Measurements from ENCODE around the gene MDM2. TPM values are rescaled to one million over a fixed set of nuclear protein-coding genes. Genes with fewer than 3 reads are reported as not detected.

MDM2 gene
- total RNA-seq, 1 donor from 2014 or later = 92.9 TPM

DNA sequence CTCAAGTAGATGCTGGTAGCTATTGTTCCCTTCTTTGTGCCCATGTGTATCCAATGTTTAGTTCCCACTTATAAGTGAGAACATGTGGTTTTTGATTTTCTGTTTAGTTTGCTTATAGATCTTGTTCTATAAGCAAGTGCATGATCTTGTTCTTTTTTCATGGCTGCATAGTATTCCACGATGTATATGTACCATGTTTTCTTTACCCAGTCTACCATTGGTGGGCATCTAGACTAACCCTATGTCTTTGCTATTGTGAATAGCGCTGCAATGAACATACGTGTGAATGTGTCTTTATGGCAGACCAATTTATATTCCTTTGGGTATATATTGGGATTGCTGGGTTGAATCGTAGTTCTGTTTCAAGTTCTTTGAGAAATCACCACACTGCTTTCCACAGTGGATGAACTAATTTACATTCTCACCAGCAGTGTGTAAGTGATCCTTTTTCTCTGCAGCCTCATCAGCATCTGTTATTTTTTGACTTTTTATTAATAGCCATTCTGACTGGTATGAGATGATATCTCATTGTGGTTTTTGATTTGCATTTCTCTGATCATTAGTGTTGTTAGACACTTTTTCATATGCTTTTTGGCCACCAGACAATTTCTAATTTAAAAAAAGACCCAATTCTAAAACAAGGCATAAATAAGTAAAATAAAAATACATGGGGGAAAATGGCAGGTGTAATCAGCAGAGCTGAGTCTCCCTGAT, 74.4 kb downstream of the MDM2 start:
- ATAC-seq = no peak

DNA sequence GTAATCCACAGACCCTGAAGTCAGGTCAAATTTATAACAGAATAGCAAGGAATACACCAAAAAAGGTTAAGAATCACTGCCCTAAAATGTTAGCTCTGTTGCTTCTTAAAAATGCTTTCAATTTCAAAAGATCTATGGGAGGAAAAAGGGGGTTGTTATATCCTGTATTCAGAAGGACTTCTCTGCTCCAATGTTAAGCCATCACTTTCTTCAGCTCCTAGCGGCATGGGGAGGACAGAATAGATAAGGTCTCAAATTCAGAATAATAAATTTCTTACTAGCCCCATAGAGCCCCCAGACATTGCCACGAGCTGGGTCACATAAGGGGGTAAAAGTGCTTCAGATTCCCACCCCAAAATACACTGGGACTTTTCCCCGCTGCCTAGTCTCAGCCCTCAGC, 75.2 kb downstream of the MDM2 start:
- no peak for ATAC-seq

DNA sequence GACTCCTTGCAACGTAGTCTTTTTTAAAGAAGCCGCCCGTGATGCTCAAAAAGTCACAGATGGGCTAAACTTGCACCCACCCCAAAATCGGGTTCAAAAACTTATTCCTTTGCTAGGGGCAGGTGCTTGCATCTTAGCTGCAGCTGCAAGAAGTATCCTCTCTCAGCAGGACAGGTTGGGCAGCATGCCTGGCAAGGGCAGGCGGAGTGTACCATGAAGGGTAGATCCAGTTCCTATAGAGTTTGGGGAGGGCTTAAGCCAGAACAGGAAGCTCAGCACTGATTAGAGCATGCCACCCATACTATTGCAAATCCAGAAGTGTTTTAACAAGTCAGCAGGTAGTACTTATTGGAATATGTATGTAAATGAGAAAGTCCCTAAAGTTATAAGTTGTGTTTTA, 76.3 kb downstream of the MDM2 start:
- peak; percentile 84 for ATAC-seq

DNA sequence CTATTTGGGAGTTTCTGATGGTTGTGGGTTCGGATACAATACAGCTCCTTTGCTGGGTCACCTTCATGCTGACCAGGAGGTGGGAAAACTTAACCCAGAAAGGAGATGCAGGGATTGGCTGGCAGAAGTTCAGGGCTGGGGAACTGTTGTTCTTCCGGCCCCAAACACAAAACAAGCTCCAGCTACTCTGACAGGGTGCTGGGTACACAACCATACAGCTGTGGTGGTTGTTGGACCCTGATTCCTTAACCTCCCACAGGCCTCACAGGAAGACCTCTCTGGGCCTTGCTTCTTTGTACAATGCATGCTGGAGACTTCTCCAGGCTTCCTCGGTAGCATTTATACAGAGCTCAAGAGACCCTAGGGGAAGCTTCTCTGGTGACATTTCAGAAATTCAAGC, 77.4 kb downstream of the MDM2 start:
- no peak for ATAC-seq

DNA sequence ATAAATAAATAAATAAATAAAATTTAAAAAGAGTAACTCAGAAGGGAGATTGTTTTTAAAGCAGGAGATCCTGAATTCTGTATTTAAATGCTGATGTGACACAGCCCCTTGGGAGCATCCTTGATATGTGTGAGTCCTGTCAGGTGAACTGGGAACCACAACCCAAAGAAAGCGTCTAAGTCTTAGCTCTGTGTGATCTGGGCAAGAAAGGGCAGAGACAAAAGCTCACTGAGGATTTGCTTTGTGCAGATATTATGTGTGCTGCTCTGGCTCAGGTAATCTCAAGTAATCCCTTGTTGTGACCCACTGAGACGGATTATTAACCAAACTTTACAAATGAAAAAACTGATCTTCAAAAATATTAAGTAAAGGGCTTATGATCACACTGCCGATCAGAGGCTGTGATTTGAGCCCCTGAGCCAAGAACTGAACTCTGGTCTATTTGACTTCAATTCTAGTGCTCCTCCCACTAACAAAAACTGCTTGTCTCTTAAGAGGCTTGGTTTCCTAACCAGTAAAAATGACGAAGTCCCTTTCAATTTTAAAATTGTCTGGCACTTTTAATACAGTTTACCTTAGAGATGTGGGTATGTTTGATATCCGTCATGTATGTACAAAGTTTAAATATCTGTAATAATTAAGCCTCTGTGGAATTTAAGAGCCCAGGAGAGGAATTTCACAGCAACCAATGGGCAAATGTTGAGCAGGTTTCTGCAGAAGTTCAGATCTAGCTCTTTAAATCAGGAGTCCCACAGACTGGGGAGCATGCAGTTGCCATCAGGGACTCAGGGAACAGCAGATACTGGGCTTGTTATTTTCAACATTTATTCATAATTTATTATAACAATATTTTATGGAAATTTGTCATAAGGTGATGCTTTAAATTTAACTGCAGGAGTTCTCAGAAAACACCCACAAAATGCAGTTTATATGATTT, 78.9 kb downstream of the MDM2 start:
- no peak for ATAC-seq

DNA sequence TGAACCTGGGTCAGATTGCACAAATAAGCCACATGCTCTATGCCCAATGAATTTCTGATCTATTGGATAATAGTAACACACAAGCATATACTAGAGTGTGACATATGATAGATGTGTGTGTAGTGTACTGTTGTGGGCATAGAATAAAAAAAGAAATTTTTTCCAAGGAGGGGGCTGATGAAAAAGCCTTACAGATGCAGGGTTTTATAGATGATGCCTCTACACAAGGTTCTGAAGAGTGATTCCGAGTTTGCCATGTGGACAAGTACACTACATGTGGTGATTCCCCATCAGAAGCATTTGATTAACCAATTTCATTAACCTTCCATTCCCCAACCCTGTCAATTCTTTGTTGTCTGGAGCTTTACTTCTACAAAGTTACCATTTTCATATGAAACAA, 79.7 kb downstream of the MDM2 start:
- no peak for ATAC-seq

DNA sequence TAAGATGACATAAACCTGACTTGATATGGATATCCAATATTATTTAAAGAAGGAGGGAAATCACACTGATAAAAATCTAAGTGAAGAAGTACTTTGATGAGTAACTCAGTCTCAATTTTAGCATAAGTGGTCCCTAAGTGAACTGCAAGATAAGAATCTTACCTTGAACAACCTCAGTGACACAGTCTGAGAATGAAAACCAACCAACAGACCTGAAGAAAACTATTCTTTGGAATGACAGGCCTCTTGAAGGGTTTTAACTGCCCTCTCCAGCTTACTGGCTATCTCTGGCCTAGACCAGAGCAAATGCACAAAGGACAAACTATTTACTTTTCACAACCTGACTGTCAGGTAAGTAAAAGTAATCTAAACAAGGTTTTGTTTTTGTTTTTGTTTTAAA, 80.3 kb downstream of the MDM2 start:
- ATAC-seq = no peak

DNA sequence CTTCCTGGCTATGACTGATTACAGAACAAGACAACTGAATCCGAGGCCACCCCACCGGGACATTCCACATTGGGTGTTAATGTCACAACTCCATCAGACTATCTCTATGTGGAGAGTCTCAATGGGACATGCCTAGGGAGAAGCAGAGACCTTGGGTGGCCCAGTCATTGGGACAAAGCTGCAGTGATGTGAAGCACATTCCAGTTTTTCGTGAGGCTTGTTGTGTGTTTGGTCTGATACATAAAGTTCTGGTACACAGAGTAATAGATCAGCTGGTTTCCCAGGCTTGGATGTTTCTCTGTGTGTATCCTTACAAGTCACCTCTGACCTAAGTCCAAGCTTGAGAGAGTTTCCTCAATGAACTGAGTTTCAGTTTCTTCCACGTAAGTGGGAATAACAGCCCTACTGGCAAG, 82.7 kb downstream of the MDM2 start:
- no peak for ATAC-seq

DNA sequence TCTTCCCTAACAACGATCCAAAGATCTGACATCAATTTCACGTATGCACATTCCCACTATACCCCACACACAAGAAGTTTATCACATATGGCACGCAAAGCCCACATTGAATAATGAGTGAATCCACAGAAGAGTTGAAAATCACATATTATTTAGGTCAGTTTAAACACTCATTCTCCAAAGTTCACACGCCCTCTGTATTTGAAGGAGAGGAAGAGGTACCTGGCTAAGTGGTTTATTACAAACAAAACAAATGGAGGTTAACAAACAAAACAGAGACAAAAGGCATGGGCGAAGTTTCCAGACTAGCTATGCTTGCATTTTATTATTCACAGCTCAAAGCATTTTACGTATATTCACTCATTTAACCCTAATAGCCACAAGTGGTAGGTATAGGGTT, 83.2 kb downstream of the MDM2 start:
- no peak for ATAC-seq

DNA sequence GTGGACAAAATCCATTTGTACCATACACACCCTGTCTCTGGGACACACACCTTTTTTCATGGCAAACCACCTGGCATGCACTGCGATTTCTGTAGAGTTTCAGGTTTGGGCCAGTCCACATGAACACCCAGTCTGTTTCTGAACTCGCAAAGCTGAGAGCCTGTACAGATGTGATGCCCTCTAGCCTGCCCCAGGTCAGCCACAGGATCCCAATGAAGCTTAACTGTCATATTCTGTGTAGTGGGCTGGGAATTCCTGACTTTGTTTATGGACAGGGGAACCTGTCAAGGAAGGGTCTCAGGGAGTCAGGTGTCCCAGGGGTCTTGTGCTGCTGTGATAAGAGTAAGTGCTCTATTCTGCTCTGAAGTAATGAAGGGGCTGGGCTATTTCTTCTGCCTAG, 85.2 kb downstream of the MDM2 start:
- ATAC-seq = no peak

DNA sequence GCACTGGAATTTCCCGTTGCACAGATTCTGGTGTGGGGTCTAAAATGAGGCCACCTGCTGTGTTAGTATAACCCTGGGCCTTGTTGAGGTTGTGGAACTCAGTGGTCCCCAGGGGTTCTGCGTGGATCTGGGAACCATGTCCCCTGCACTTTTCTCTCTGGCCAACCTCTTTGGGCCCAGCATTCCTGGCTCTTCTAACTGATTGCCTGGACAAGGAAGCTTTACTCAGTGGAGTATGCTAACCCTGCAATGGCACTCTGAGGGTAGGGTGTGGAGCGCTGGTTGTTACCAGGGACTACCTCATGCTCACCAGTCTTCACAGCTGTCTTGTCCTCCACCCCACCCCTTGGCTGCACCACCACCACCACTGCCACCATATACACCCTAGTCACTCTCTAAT, 85.8 kb downstream of the MDM2 start:
- no peak for ATAC-seq

DNA sequence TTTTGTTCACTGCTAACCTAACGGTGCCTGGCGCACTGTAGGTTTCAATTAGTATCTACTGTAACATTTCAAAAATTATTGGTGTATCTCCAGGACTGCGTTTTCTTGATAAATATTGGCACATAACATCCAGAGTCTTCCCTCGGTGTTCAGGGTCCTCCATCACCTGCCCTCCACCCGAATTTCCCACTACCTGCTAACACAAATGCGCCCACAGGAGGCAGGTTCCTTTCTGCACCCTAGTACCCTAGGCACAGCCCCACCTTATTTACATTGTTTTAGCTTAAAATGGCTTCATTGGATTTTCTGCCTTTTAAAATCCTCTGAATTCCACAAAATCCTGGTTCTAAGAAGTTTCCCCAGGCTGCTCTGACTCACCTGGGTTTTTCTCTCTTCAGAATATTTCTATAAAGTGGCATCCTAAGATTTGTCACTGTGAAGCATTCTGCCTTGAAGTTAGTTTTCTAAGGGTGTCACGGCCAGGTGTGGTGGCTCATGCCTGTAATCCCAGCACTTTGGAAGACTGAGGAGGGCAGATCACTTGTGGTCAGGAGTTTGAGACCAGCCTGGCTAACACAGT, 86.4 kb downstream of the MDM2 start:
- no peak for ATAC-seq

DNA sequence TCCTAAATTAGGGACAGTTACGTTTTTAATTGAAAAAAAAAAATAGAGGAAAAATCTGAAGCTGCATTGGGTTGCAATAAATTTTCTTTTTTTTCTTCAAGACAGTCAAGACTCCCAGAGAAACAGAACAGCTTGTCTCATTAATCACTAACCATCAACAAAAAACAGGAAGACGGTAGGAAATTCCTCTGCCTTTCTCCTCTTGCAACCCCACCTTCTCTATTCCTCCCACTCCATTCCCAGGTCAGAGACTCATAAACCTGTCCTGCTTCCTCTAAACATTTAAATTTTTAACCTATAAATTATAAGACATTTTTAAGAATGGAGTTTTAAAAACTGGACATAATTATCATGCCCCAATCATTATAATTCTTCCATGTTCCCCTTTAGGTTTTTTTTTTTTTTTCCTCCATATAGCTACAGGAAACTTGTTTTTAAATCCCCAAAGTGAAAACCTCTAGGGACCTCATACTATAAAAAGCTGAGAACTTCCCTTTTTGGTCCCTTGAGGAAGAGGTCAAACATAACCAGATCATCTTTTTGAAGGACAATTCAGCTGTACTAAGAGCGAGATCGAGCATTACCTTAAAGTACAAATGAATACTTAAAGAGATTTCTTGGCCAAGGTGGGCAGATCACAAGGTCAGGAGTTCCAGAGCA, 89.0 kb downstream of the MDM2 start:
- ATAC-seq = no peak

DNA sequence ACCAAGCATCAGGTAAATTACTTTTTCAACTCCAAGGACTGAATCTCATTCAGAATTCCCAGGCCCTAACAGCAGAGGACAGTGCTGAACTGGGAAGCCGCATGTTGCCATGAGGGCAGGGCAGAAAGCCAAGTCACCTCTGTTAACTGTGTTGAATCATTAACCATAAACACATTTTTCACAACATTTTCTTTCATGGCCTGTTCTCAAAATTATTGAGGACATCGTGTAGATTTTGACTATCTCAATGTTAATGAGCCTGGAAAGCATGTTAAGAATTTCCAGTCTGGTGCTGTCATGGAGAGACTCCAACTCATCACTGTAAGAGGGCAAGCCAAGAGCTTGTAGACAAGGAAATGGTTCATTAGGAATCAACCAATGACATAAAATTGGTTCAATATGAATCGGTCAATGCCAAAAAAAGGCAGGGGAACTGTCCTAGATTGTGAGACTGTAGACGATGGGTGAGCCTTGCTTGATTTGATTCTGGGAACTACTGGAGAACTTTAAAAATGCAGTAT, 91.3 kb downstream of the MDM2 start:
- no peak for ATAC-seq

DNA sequence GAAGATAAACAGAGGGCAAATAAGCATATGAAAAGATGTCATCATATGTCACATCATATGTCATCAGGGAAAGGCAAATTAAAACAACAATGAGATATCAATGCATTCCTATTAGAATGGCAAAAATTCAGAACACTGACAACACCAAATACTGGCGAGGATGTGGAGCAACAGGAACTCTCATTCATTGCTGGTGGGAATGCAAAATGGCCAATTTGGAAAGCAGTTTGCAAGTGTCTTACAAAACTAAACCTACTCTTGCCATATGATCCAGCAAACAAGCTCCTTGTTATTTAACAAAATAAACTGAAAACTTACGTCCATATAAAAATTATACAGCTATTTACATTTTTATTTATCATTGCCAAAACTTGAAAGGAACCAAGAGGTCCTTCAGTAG, 92.3 kb downstream of the MDM2 start:
- ATAC-seq = no peak

Other genes starting within 250 kb of the MDM2 start
- gene RAP1B, start 197.3 kb upstream of the MDM2 start, total RNA-seq = 87.6 TPM
- 27.0 TPM for gene NUP107, start 121.2 kb upstream of the MDM2 start, total RNA-seq
- gene SLC35E3, start 62.0 kb upstream of the MDM2 start, total RNA-seq = 10.7 TPM
- 8.2 TPM for gene CPM, start 125.0 kb downstream of the MDM2 start, total RNA-seq

Measured in esophagus mucosa (tissue), 1 donor.